MM.1S (cell line): ENCODE results near the gene TMCO4.
A peak's percentile ranks its signal among the peaks of the same experiment; 100 is the strongest.

Source experiments
- DNase-seq: peaks from one replicate; pipeline ENCODE4 v3.0.0-alpha.2; 2015
- H2AFZ ChIP-seq: fragments of 300-600 bp; sonication (generic); 2 replicates; pipeline ENCODE4 v1.6.0; 2016; ENCODE audit warnings: antibody characterized with exemption, low read length
- H3F3A ChIP-seq: fragments of 300-600 bp; sonication (generic); 2 replicates; pipeline ENCODE4 v1.6.1; 2016; ENCODE audit warnings: mild to moderate bottlenecking, antibody characterized with exemption, low read length, moderate library complexity, mixed read lengths; ENCODE audit not compliant: insufficient read depth
- H3K27ac ChIP-seq: fragments of 300-600 bp; sonication (generic); 2 replicates; pipeline ENCODE4 v1.5.1; 2016; ENCODE audit warnings: mild to moderate bottlenecking, low read length
- H3K27me3 ChIP-seq: fragments of 300-600 bp; sonication (generic); replicated peaks from 2 replicates; pipeline ENCODE4 v1.6.0; 2016; ENCODE audit warnings: low read length; ENCODE audit not compliant: insufficient read depth
- H3K36me3 ChIP-seq: fragments of 300-600 bp; sonication (generic); replicated peaks from 2 replicates; pipeline ENCODE4 v1.6.1; 2016; ENCODE audit warnings: mild to moderate bottlenecking, low read length, mixed read lengths; ENCODE audit not compliant: insufficient read depth
- H3K4me1 ChIP-seq: fragments of 300-600 bp; sonication (generic); 2 replicates; pipeline ENCODE4 v1.6.1; 2016; ENCODE audit warnings: low read length, mixed read lengths
- H3K4me2 ChIP-seq: fragments of 300-600 bp; sonication (generic); 2 replicates; pipeline ENCODE4 v1.6.0; 2016; ENCODE audit warnings: low read depth, low read length
- H3K4me3 ChIP-seq: fragments of 300-600 bp; sonication (generic); 2 replicates; pipeline ENCODE4 v1.5.1; 2016; ENCODE audit warnings: low read length, mixed read lengths
- H3K79me2 ChIP-seq: fragments of 300-600 bp; sonication (generic); 2 replicates; pipeline ENCODE4 v1.6.1; 2016; ENCODE audit warnings: mixed run types, low read length, mixed read lengths
- H3K9ac ChIP-seq: fragments of 300-600 bp; sonication (generic); 2 replicates; pipeline ENCODE4 v1.6.1; 2016; ENCODE audit warnings: low read length, mixed read lengths
- H3K9me2 ChIP-seq: fragments of 300-600 bp; sonication (generic); replicated peaks from 2 replicates; pipeline ENCODE4 v1.6.1; 2016; ENCODE audit warnings: mild to moderate bottlenecking, low read length, mixed read lengths; ENCODE audit not compliant: insufficient read depth
- H3K9me3 ChIP-seq: fragments of 300-600 bp; sonication (generic); replicated peaks from 2 replicates; pipeline ENCODE4 v1.6.1; 2016; ENCODE audit warnings: mild to moderate bottlenecking, low read length, mixed read lengths; ENCODE audit not compliant: insufficient read depth
- H4K20me1 ChIP-seq: fragments of 300-600 bp; sonication (generic); 2 replicates; pipeline ENCODE4 v1.6.1; 2016; ENCODE audit warnings: mild to moderate bottlenecking, low read length, moderate library complexity, mixed read lengths; ENCODE audit not compliant: insufficient read depth
- CTCF ChIP-seq: fragments of 300-600 bp; sonication (generic); IDR thresholded peaks from 2 replicates; pipeline ENCODE4 v1.5.1; 2016; ENCODE audit warnings: antibody characterized with exemption, low read length, mixed read lengths
- EZH2 ChIP-seq: fragments of 300-600 bp; sonication (generic); optimal IDR thresholded peaks from 2 replicates; pipeline ENCODE3; 2017; ENCODE audit warnings: low read depth, mild to moderate bottlenecking, antibody characterized with exemption, low read length, mixed read lengths
- EZH2phosphoT487 ChIP-seq: fragments of 300-600 bp; sonication (generic); IDR thresholded peaks from 2 replicates; pipeline ENCODE4 v1.6.1; 2018; ENCODE audit warnings: antibody characterized with exemption, low read length

Gene TMCO4

GRCh38 chr1:19644681-19645410 lies 154.9 kb downstream of the TMCO4 start:
- no peaks in the 10 kb centered on the region for H3K79me2 ChIP-seq

GRCh38 chr1:19644395-19644680 lies 155.4 kb downstream of the TMCO4 start:
- no peak for DNase-seq
- Histone ChIP-seq H3K4me3 (peak overlapping the region; percentile 46; the same call in 1 of the 2 replicates), H3K79me2 (no peaks in the 10 kb centered on the region), H3K4me2 (peak overlapping the region; percentile 75; the same call in 1 of the 2 replicates), H4K20me1 (no peaks in the 10 kb centered on the region), H3K9me2 (no peaks in the 10 kb centered on the region), H3K4me1 (no peaks in the 10 kb centered on the region), H2AFZ (no peak overlapping the region), H3K9me3 (no peaks in the 10 kb centered on the region), H3K36me3 (no peaks in the 10 kb centered on the region), H3K27ac (no peak overlapping the region), H3K27me3 (peaks cover 52% of the 10 kb centered on the region), H3K9ac (no peak overlapping the region), H3F3A (no peaks in the 10 kb centered on the region)
- TF ChIP-seq EZH2phosphoT487 (no peak), CTCF (no peak), EZH2 (no peak)

More at GRCh38 chr1:19644681-19645410, 154.9 kb downstream of the TMCO4 start:
- H3K27ac ChIP-seq: no peak overlapping the region
- no peaks in the 10 kb centered on the region for H3F3A ChIP-seq
- TF ChIP-seq EZH2 (peak; percentile 99), EZH2phosphoT487 (peak; percentile 92; the same call in 1 of the 2 replicates), CTCF (no peak)
- no peaks in the 10 kb centered on the region for H3K9me2 ChIP-seq
- peak overlapping the region; percentile 75 for H3K4me2 ChIP-seq
- H2AFZ ChIP-seq: peak overlapping the region; percentile 33; the same call in 1 of the 2 replicates
- H3K9me3 ChIP-seq: no peaks in the 10 kb centered on the region
- H3K4me1 ChIP-seq: no peaks in the 10 kb centered on the region
- H3K4me3 ChIP-seq: peak overlapping the region; percentile 46
- H3K27me3 ChIP-seq: peaks cover 52% of the 10 kb centered on the region
- DNase-seq: no peak
- H3K9ac ChIP-seq: no peak overlapping the region
- no peaks in the 10 kb centered on the region for H4K20me1 ChIP-seq
- no peaks in the 10 kb centered on the region for H3K36me3 ChIP-seq

GRCh38 chr1:19643602-19644394 lies 155.9 kb downstream of the TMCO4 start, which contains the start of gene NBL1:
Gene NBL1 (plus strand): TSS chr1:19644311. CDS start chr1:19655031, 10,720 bp downstream.
- peak within 1 kb of the TSS; percentile 46 for H3K4me3 ChIP-seq
- TF ChIP-seq CTCF (no peak), EZH2 (peak; percentile 53)
- no peak for DNase-seq
- peak within 1 kb of the TSS; percentile 75 for H3K4me2 ChIP-seq
- no peaks in the 10 kb centered on the region for H3K4me1 ChIP-seq
- no peaks in the 10 kb centered on the region for H4K20me1 ChIP-seq
- H3K9me3 ChIP-seq: no peaks in the 10 kb centered on the region
- H3K9ac ChIP-seq: no peak within 1 kb of the TSS
- H2AFZ ChIP-seq: peak within 1 kb of the TSS; percentile 33; the same call in 1 of the 2 replicates
- H3K27me3 ChIP-seq: peaks cover 52% of the 10 kb centered on the region
- no peaks in the 10 kb centered on the region for H3K79me2 ChIP-seq
- no peaks in the 10 kb centered on the region for H3K36me3 ChIP-seq
- H3K9me2 ChIP-seq: no peaks in the 10 kb centered on the region
- H3K27ac ChIP-seq: no peak within 1 kb of the TSS
- H3F3A ChIP-seq: no peaks in the 10 kb centered on the region
